DOHH2 (cell line): ENCODE results near the gene TADA1.

Experiments
- H3F3A ChIP-seq: fragments of 200-600 bp; sonication (generic), shearing (Covaris generic); 2 replicates; pipeline ENCODE4 v1.6.0; 2016; ENCODE audit warnings: antibody characterized with exemption, mild to moderate bottlenecking; ENCODE audit not compliant: control insufficient read depth, insufficient read depth
- H3K27ac ChIP-seq: fragments of 200-600 bp; sonication (generic); 2 replicates; pipeline ENCODE4 v1.5.1; 2014; ENCODE audit warnings: low read depth, mild to moderate bottlenecking, low read length, moderate library complexity
- H3K27me3 ChIP-seq: fragments of 200-600 bp; sonication (generic); 2 replicates; pipeline ENCODE4 v1.6.1; 2014; ENCODE audit warnings: mild to moderate bottlenecking, low read length, mixed read lengths; ENCODE audit not compliant: control insufficient read depth
- H3K36me3 ChIP-seq: fragments of 200-600 bp; sonication (generic); 2 replicates; pipeline ENCODE4 v1.6.1; 2014; ENCODE audit warnings: mild to moderate bottlenecking, low read length, moderate library complexity, mixed read lengths; ENCODE audit not compliant: control insufficient read depth
- H3K4me1 ChIP-seq: fragments of 200-600 bp; sonication (generic); 2 replicates; pipeline ENCODE4 v1.6.1; 2014; ENCODE audit warnings: mild to moderate bottlenecking, low read length, mixed read lengths; ENCODE audit not compliant: control insufficient read depth
- H3K4me2 ChIP-seq: fragments of 200-600 bp; sonication (generic); 2 replicates; pipeline ENCODE4 v1.6.0; 2014; ENCODE audit warnings: mild to moderate bottlenecking, low read length, moderate library complexity
- H3K4me3 ChIP-seq: fragments of 200-600 bp; sonication (generic); 2 replicates; pipeline ENCODE4 v1.5.1; 2014; ENCODE audit warnings: mild to moderate bottlenecking, low read length, mixed read lengths
- H3K79me2 ChIP-seq: fragments of 200-600 bp; sonication (generic); 2 replicates; pipeline ENCODE4 v1.6.1; 2014; ENCODE audit warnings: mild to moderate bottlenecking, low read length, mixed read lengths; ENCODE audit not compliant: control insufficient read depth
- H3K9me2 ChIP-seq: fragments of 200-600 bp; sonication (generic); replicated peaks from 2 replicates; pipeline ENCODE4 v1.6.1; 2014; ENCODE audit warnings: mild to moderate bottlenecking, low read length, mixed read lengths; ENCODE audit not compliant: control insufficient read depth
- H3K9me3 ChIP-seq: fragments of 200-600 bp; sonication (generic); 2 replicates; pipeline ENCODE4 v1.6.1; 2014; ENCODE audit warnings: antibody characterized with exemption, low read length, mixed read lengths; ENCODE audit not compliant: control insufficient read depth, insufficient read depth
- H4K20me1 ChIP-seq: fragments of 200-600 bp; sonication (generic); 2 replicates; pipeline ENCODE4 v1.6.0; 2014; ENCODE audit warnings: low read depth, mild to moderate bottlenecking, antibody characterized with exemption, low read length, moderate library complexity; ENCODE audit not compliant: control insufficient read depth, insufficient read depth
- EZH2phosphoT487 ChIP-seq: fragments of 200-600 bp; sonication (generic); IDR thresholded peaks from 2 replicates; pipeline ENCODE4 v1.6.1; 2017; ENCODE audit warnings: borderline replicate concordance, mild to moderate bottlenecking, antibody characterized with exemption, low read length, moderate library complexity, mixed read lengths
- TF ChIP-seq, protein P1 (sequence below): fragments of 200-600 bp; sonication (generic); IDR thresholded peaks from one replicate; pipeline ENCODE4 v1.5.1; 2014; ENCODE audit warnings: antibody characterized with exemption, mild to moderate bottlenecking, low read depth, low read length; ENCODE audit not compliant: poor library complexity, severe bottlenecking

TADA1 gene

DNA sequence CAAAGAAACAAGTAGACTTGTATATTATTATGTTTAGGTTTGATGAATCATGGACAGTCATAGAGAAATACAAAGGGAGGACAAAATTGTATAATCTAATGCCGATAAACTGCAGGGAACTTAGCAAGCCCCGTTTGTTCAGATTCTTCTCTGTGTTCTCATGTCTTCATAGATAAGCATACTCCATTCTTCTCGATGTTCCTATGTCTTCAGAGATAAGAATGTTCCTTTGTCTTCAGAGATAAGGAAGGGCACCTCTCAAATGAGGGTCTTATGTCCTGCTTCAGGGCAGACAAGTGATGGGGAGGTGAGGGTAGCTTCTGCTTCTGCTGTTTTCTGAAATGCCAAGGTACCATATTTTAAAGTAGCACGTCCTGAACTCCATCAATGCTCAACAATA is 19.7 kb upstream of the TADA1 start:
- Histone ChIP-seq H3K4me3 (no peak overlapping the region), H4K20me1 (no peaks in the 10 kb centered on the region), H3K27me3 (peaks cover 16% of the 10 kb centered on the region), H3K79me2 (no peaks in the 10 kb centered on the region), H3K4me1 (no peaks in the 10 kb centered on the region), H3K36me3 (no peaks in the 10 kb centered on the region), H3F3A (no peaks in the 10 kb centered on the region), H3K9me2 (no peaks in the 10 kb centered on the region), H3K9me3 (no peaks in the 10 kb centered on the region), H3K27ac (no peak overlapping the region), H3K4me2 (no peak overlapping the region)
- TF ChIP-seq, protein P1, sequence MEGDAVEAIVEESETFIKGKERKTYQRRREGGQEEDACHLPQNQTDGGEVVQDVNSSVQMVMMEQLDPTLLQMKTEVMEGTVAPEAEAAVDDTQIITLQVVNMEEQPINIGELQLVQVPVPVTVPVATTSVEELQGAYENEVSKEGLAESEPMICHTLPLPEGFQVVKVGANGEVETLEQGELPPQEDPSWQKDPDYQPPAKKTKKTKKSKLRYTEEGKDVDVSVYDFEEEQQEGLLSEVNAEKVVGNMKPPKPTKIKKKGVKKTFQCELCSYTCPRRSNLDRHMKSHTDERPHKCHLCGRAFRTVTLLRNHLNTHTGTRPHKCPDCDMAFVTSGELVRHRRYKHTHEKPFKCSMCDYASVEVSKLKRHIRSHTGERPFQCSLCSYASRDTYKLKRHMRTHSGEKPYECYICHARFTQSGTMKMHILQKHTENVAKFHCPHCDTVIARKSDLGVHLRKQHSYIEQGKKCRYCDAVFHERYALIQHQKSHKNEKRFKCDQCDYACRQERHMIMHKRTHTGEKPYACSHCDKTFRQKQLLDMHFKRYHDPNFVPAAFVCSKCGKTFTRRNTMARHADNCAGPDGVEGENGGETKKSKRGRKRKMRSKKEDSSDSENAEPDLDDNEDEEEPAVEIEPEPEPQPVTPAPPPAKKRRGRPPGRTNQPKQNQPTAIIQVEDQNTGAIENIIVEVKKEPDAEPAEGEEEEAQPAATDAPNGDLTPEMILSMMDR = no peak
- no peak for TF ChIP-seq EZH2phosphoT487

DNA sequence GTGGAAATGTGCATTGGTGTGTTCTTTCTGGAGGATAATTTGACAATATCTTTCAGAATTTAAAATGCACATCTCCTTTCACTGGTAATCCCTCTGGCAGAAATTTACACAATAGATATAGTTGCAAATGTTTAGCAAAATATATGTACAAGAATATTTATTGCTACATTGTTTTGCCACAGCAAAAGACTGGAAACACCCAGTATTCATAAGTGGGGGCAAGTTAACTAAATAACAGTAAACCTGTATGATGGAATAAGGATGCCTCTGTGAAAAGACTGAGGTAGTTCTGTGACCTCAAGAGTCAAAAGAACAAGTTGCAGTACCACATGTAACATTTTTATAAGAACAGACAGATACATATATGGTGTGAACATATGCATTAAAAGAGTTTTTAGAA is 13.7 kb upstream of the TADA1 start:
- Histone ChIP-seq H3F3A (no peaks in the 10 kb centered on the region), H3K4me2 (no peak overlapping the region), H3K27ac (no peak overlapping the region), H3K9me3 (no peaks in the 10 kb centered on the region), H3K79me2 (no peaks in the 10 kb centered on the region), H3K4me1 (no peaks in the 10 kb centered on the region), H3K4me3 (no peak overlapping the region), H3K36me3 (no peaks in the 10 kb centered on the region), H3K27me3 (peaks cover 19% of the 10 kb centered on the region), H3K9me2 (no peaks in the 10 kb centered on the region), H4K20me1 (no peaks in the 10 kb centered on the region)
- TF ChIP-seq, protein P1 = no peak
- TF ChIP-seq EZH2phosphoT487 = no peak

DNA sequence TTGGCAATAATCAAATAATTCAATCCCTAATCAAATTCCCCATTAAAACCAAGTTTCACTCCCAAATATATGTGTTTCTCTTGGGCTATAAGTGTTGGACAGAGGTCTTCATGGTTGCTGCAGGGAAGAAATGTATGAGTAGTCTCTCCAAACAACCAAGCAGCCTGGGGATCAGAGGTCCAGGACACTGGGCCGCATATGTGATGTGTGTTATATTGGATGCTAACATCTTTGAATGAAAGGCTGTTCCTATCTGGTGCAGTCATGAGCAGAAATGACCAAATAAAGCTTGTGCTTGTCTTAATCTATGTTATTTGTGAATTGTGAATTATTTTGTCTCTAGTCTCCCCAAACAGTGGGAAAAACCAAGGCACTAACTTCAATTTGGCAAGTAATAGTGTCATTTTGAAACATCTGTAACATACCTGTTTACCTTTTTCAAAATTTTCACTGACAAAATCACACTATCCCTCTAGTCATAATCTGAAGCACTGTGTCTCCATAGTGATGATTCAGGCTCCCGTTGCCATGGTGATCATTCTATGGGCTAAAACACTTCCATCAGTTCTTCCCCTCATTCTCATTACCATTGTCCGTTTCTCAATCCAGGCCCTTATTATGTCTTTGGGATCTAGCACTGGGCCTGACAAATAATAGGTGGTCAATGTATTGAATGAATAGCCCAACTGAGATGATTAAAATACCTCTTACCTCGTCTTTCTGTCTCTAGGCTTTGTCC is 12.5 kb upstream of the TADA1 start:
- Histone ChIP-seq H3K27me3 (peaks cover 21% of the 10 kb centered on the region), H4K20me1 (no peaks in the 10 kb centered on the region), H3K36me3 (no peaks in the 10 kb centered on the region), H3K27ac (no peak overlapping the region), H3K4me1 (no peaks in the 10 kb centered on the region), H3K4me2 (no peak overlapping the region), H3K79me2 (no peaks in the 10 kb centered on the region), H3K4me3 (no peak overlapping the region), H3K9me3 (no peaks in the 10 kb centered on the region), H3K9me2 (no peaks in the 10 kb centered on the region), H3F3A (no peaks in the 10 kb centered on the region)
- TF ChIP-seq, protein P1 = no peak
- TF ChIP-seq EZH2phosphoT487 = no peak
